Activated CD4-positive, alpha-beta T cell treated with anti-CD3 and anti-CD28 coated beads, Interleukin-2, amount 50 U/mL, for 16 hours (primary cell): ENCODE results near the gene DHCR24.
A peak's percentile ranks its signal among the peaks of the same experiment; 100 is the strongest.
"Not testable (repeated sequence)": the region's sequence is repeated elsewhere in the genome, so short reads cannot be mapped to it uniquely, and the experiment has no call there.

Experiments
- DNase-seq: peaks from one replicate; pipeline ENCODE4 v3.0.0-alpha.2; 2020

Gene DHCR24

GRCh38 chr1:54886724-54887664, at the start of gene DHCR24:
Gene DHCR24, minus strand, starts transcription at chr1:54887195. Its CDS starts 76 bp downstream, at chr1:54887119.
- peak; percentile 89 for DNase-seq

GRCh38 chr1:54936791-54937190, 49.8 kb upstream of the DHCR24 start:
- DNase-seq: no peak

GRCh38 chr1:54934869-54935268, 47.9 kb upstream of the DHCR24 start:
- DNase-seq: no peak

- DNase-seq: not testable (repeated sequence)
Observed at GRCh38 chr1:54934081-54934480, 47.1 kb upstream of the DHCR24 start.

- DNase-seq: no peak
Observed at GRCh38 chr1:54931275-54931840, 44.4 kb upstream of the DHCR24 start.

GRCh38 chr1:54929700-54930099, 42.7 kb upstream of the DHCR24 start:
- DNase-seq: no peak

- DNase-seq: no peak
Observed at GRCh38 chr1:54928327-54928726, 41.3 kb upstream of the DHCR24 start.

GRCh38 chr1:54927472-54928240, 40.7 kb upstream of the DHCR24 start:
- no peak for DNase-seq

- DNase-seq: no peak
Observed at GRCh38 chr1:54926970-54927369, 40.0 kb upstream of the DHCR24 start.

GRCh38 chr1:54922921-54923421, 36.0 kb upstream of the DHCR24 start:
- no peak for DNase-seq

GRCh38 chr1:54922040-54922761, 35.2 kb upstream of the DHCR24 start:
- DNase-seq: no peak

- no peak for DNase-seq
Observed at GRCh38 chr1:54919367-54920359, 32.7 kb upstream of the DHCR24 start.

GRCh38 chr1:54911076-54911475, 24.1 kb upstream of the DHCR24 start:
- not testable (repeated sequence) for DNase-seq

GRCh38 chr1:54906586-54906985, 19.6 kb upstream of the DHCR24 start:
- DNase-seq: no peak

- no peak for DNase-seq
Observed at GRCh38 chr1:54904476-54905048, 17.6 kb upstream of the DHCR24 start.

GRCh38 chr1:54894271-54894670, 7.3 kb upstream of the DHCR24 start:
- no peak for DNase-seq

- DNase-seq: no peak
Observed at GRCh38 chr1:54892586-54892985, 5.6 kb upstream of the DHCR24 start.

GRCh38 chr1:54889132-54889725, 2.2 kb upstream of the DHCR24 start:
- no peak for DNase-seq

- no peak for DNase-seq
Observed at GRCh38 chr1:54888080-54888733, 1.2 kb upstream of the DHCR24 start.

GRCh38 chr1:54887665-54888071, 673 bp upstream of the DHCR24 start:
- DNase-seq: no peak
